CD14-positive monocyte (primary cell): ENCODE data around the gene MAK. TPM values are rescaled to one million over a fixed set of nuclear protein-coding genes. Genes with fewer than 3 reads are reported as not detected.

ENCODE experiments used
- DNase-seq, 3 donors: peaks; one replicate each; pipeline ENCODE4 v3.0.0-alpha.2; 2011 to 2022
- H2AFZ ChIP-seq: 2 replicates; pipeline ENCODE4 v1.6.0; 2012; ENCODE audit warnings: mild to moderate bottlenecking, low read depth, low read length, inconsistent platforms; ENCODE audit not compliant: insufficient read depth, poor library complexity, severe bottlenecking
- H3K27ac ChIP-seq, 2 donors: 1 replicate in 1 of 2; 2 replicates in 1 of 2; pipeline ENCODE4 v1.5.1; 2012 to 2013; ENCODE audit warnings: low read length in 2 of 2, control low read depth in 1 of 2, inconsistent platforms in 1 of 2, low read depth in 1 of 2, mild to moderate bottlenecking in 1 of 2
- H3K27me3 ChIP-seq, 2 donors: one replicate each; pipeline versions ENCODE4 v1.6.0 to v1.6.1; 2011 to 2013; ENCODE audit warnings: low read length in 2 of 2; ENCODE audit not compliant: control insufficient read depth in 2 of 2, insufficient read depth in 2 of 2
- H3K36me3 ChIP-seq, 2 donors: replicated peaks in 1 of 2; 1 replicate in 1 of 2; 2 replicates in 1 of 2; pipeline versions ENCODE4 v1.5.1 to v1.6.1; 2012 to 2013; ENCODE audit warnings: low read length in 2 of 2, control low read depth in 1 of 2, inconsistent platforms in 1 of 2, mild to moderate bottlenecking in 1 of 2; ENCODE audit not compliant: insufficient read depth in 2 of 2, control insufficient read depth in 1 of 2
- H3K4me1 ChIP-seq, 2 donors: 1 replicate in 1 of 2; 2 replicates in 1 of 2; pipeline versions ENCODE4 v1.5.1 to v1.6.1; 2012 to 2013; ENCODE audit warnings: low read length in 2 of 2, control low read depth in 1 of 2, inconsistent platforms in 1 of 2, mild to moderate bottlenecking in 1 of 2, moderate library complexity in 1 of 2; ENCODE audit not compliant: insufficient read depth in 2 of 2, control insufficient read depth in 1 of 2
- H3K4me2 ChIP-seq: replicated peaks from 2 replicates; pipeline ENCODE3; 2012; ENCODE audit warnings: low read length, moderate library complexity, mild to moderate bottlenecking; ENCODE audit not compliant: poor library complexity, severe bottlenecking; ENCODE audit errors: extremely low read depth
- H3K4me3 ChIP-seq, 3 experiments: fragments of 200-600 bp in 1 of 3; sonication (generic) in 1 of 3; replicated peaks in 1 of 3; 1 replicate in 2 of 3; 2 replicates in 1 of 3; pipeline ENCODE4 v1.5.1; 2011 to 2013; ENCODE audit warnings: low read length in 3 of 3, mild to moderate bottlenecking in 3 of 3, control low read depth in 2 of 3, low read depth in 2 of 3, inconsistent platforms in 1 of 3, moderate library complexity in 1 of 3
- H3K79me2 ChIP-seq: 2 replicates; pipeline ENCODE4 v1.6.0; 2012; ENCODE audit warnings: mild to moderate bottlenecking, control low read depth, inconsistent platforms, low read length, moderate library complexity; ENCODE audit not compliant: insufficient read depth
- H3K9ac ChIP-seq: 2 replicates; pipeline ENCODE4 v1.6.0; 2017; ENCODE audit warnings: low read length, mild to moderate bottlenecking; ENCODE audit not compliant: insufficient read depth, poor library complexity, severe bottlenecking
- H3K9me3 ChIP-seq, 2 donors: replicated peaks in 1 of 2; 1 replicate in 1 of 2; 2 replicates in 1 of 2; pipeline versions ENCODE4 v1.5.1 to v1.6.1; 2012 to 2013; ENCODE audit warnings: low read length in 2 of 2, control low read depth in 1 of 2; ENCODE audit not compliant: control insufficient read depth in 1 of 2, insufficient read depth in 1 of 2
- H4K20me1 ChIP-seq: 2 replicates; pipeline ENCODE4 v1.6.0; 2012; ENCODE audit warnings: mild to moderate bottlenecking, low read length, control low read depth, moderate library complexity; ENCODE audit not compliant: insufficient read depth
- H3K27ac Mint-ChIP-seq, 7 donors: one replicate each; pipeline ENCODE4 v1.8.0; 2020; ENCODE audit warnings: mild to moderate bottlenecking in 7 of 7, mixed read lengths in 7 of 7, moderate library complexity in 6 of 7, inconsistent platforms in 2 of 7
- H3K27me3 Mint-ChIP-seq, 3 donors: one replicate each; pipeline ENCODE4 v1.8.0; 2021 to 2022; ENCODE audit warnings: low read depth in 3 of 3, mild to moderate bottlenecking in 3 of 3, mixed read lengths in 3 of 3, moderate library complexity in 3 of 3, inconsistent platforms in 1 of 3
- H3K36me3 Mint-ChIP-seq, 2 donors: one replicate each; pipeline ENCODE4 v1.8.0; 2020; ENCODE audit warnings: mixed read lengths in 2 of 2, inconsistent platforms in 1 of 2, mild to moderate bottlenecking in 1 of 2
- H3K4me1 Mint-ChIP-seq: one replicate; pipeline ENCODE4 v1.8.0; 2020; ENCODE audit warnings: mild to moderate bottlenecking, mixed read lengths
- H3K4me3 Mint-ChIP-seq, 2 donors: one replicate each; pipeline ENCODE4 v1.8.0; 2020; ENCODE audit warnings: mild to moderate bottlenecking in 2 of 2, mixed read lengths in 2 of 2, moderate library complexity in 1 of 2
- H3K9me3 Mint-ChIP-seq, 7 donors: one replicate each; pipeline ENCODE4 v1.8.0; 2020 to 2022; ENCODE audit warnings: mixed read lengths in 7 of 7, mild to moderate bottlenecking in 6 of 7, moderate library complexity in 6 of 7, inconsistent platforms in 2 of 7
- WGBS: methylation state at CpG from one replicate; pipeline ENCODE4 v1.1.5; 2013; ENCODE audit warnings: missing lambda C conversion rate; ENCODE audit not compliant: insufficient coverage; 5-methylcytosine and 5-hydroxymethylcytosine counted together
- intact Hi-C, 2 donors: fragments of 100-400 bp; cut with micrococcal nuclease; formaldehyde crosslinking; loops; one replicate each; pipeline versions ENCODE4 v1.15.0 to v1.15.1; 2023
- polyA plus RNA-seq, 3 donors: library from polyadenylated mRNA; depleted of rRNA in 1 of 3; unstranded in 2 of 3; stranded (reverse) in 1 of 3; fragments of 300-500 nt in 2 of 3; fragments of >200 nt in 1 of 3; fragmentation: Illumina TruSeq in 2 of 3; gene quantifications; 1 replicate in 2 of 3; 2 replicates in 1 of 3; pipeline ENCODE4 v1.2.3, GENCODE V29; 2012 to 2021
- TF ChIP-seq, protein P1 (sequence below): fragments of 200-600 bp; IDR thresholded peaks from one replicate; pipeline ENCODE4 v1.8.0; 2022; ENCODE audit warnings: antibody characterized with exemption, mild to moderate bottlenecking

Gene MAK
- polyA plus RNA-seq, 3 donors, result 0.68 to 1.4 (median 0.76) TPM

DNA sequence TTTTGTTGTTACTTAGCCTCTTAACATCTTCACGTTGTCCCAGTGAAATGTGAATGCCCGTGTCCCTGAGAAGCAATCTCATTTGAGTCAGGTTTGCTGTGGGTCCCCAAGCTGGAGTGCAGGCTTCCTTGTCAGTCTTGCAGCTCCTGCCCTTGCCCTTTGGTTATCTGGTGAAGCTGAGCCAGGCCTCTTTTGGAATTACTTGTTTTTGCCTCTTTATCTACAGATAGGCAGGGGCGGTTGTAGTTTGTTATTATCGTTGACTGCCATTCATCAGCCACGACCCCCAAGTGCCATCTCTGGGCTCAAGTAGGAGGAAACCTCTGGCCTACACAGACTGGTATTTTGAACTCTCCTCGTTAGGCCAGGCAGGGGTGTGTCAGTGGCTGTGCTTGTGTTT, 113.3 kb downstream of the MAK start:
- Mint-ChIP-seq H3K4me1 (peaks cover 50% of the 10 kb centered on the region), H3K4me3 (no peak overlapping the region), H3K27me3 (peaks cover 0 to 2% (median 0%) of the 10 kb centered on the region in 3 donors), H3K9me3 (peaks cover 0 to 4% (median 0%) of the 10 kb centered on the region in 7 donors), H3K27ac (peak overlapping the region in 1 of 7 donors; percentile 20), H3K36me3 (peaks cover 28 to 41% of the 10 kb centered on the region in 2 donors)
- Histone ChIP-seq H3K27me3 (no peaks in the 10 kb centered on the region), H3K9me3 (no peaks in the 10 kb centered on the region), H4K20me1 (no peaks in the 10 kb centered on the region), H3K9ac (no peak overlapping the region), H3K4me3 (no peak overlapping the region), H3K4me1 (peaks cover 25 to 37% of the 10 kb centered on the region in 2 donors), H2AFZ (no peak overlapping the region), H3K4me2 (no peak overlapping the region), H3K79me2 (peaks cover 15% of the 10 kb centered on the region), H3K36me3 (peaks cover 9 to 19% of the 10 kb centered on the region in 2 donors), H3K27ac (no peak overlapping the region)
- WGBS, result 100% methylated on average over 5 of the region's 6 CpGs
- no peak for DNase-seq
- intact Hi-C loops, result no loop called here
- TF ChIP-seq, protein P1, sequence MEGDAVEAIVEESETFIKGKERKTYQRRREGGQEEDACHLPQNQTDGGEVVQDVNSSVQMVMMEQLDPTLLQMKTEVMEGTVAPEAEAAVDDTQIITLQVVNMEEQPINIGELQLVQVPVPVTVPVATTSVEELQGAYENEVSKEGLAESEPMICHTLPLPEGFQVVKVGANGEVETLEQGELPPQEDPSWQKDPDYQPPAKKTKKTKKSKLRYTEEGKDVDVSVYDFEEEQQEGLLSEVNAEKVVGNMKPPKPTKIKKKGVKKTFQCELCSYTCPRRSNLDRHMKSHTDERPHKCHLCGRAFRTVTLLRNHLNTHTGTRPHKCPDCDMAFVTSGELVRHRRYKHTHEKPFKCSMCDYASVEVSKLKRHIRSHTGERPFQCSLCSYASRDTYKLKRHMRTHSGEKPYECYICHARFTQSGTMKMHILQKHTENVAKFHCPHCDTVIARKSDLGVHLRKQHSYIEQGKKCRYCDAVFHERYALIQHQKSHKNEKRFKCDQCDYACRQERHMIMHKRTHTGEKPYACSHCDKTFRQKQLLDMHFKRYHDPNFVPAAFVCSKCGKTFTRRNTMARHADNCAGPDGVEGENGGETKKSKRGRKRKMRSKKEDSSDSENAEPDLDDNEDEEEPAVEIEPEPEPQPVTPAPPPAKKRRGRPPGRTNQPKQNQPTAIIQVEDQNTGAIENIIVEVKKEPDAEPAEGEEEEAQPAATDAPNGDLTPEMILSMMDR, result no peak

DNA sequence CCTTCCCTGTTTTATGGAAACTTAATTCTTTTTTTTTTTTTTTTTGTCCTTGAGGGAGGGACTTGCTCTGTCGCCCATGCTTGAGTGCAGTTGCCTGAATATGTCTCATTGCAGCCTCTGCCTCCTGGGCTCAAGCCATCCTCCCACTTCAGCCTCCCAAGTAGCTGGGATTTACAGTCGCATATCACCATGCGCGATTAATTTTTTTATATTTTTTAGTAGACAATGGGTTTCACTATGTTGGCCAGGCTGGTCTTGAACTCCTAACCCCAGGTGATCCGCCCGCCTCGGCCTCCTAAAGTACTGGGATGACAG, 114.8 kb downstream of the MAK start:
- H3K9me3 Mint-ChIP-seq, result peaks cover 6 to 15% (median 11%) of the 10 kb centered on the region in 7 donors
- peaks cover 4 to 6% of the 10 kb centered on the region in 2 donors for H3K36me3 ChIP-seq
- TF ChIP-seq, protein P1, result no peak
- no peaks in the 10 kb centered on the region for H3K27me3 ChIP-seq
- no CpG with 5 or more reads among the region's 7 CpGs for WGBS
- peak overlapping the region; percentile 91 to 97 for H3K4me3 Mint-ChIP-seq
- H3K79me2 ChIP-seq, result peaks cover 15% of the 10 kb centered on the region
- H3K27ac ChIP-seq, result peak overlapping the region; percentile 61 to 79
- peak overlapping the region; percentile 85 to 94 (median 91) for H3K27ac Mint-ChIP-seq
- H3K4me3 ChIP-seq, result peak overlapping the region; percentile 54 to 91 (median 69)
- no peaks in the 10 kb centered on the region for H4K20me1 ChIP-seq
- peak overlapping the region; percentile 89 for H3K4me2 ChIP-seq
- H3K4me1 Mint-ChIP-seq, result peaks cover 52% of the 10 kb centered on the region
- H3K4me1 ChIP-seq, result peaks cover 28 to 42% of the 10 kb centered on the region in 2 donors
- H3K9me3 ChIP-seq, result peaks cover 2 to 10% of the 10 kb centered on the region in 2 donors
- H3K9ac ChIP-seq, result peak overlapping the region; percentile 72
- H3K27me3 Mint-ChIP-seq, result peaks cover 0 to 2% (median 0%) of the 10 kb centered on the region in 3 donors
- H3K36me3 Mint-ChIP-seq, result peaks cover 18 to 26% of the 10 kb centered on the region in 2 donors
- intact Hi-C loops, result no loop called here
- no peak for DNase-seq
- peak overlapping the region; percentile 95 for H2AFZ ChIP-seq
